Stimulated activated CD8-positive, alpha-beta memory T cell treated with anti-CD3 and anti-CD28 coated beads, Interleukin-7, amount 100 ng/mL, for 1 hour (primary cell): ENCODE measurements around the gene MAN1B1.
"Not testable (repeated sequence)": the region's sequence is repeated elsewhere in the genome, so short reads cannot be mapped to it uniquely, and the experiment has no call there.

Experiments used
- DNase-seq, 2 donors: peaks; one replicate each; pipeline ENCODE4 v3.0.0-alpha.2; 2020; ENCODE audit warnings: low read depth in 2 of 2

Gene MAN1B1

DNA sequence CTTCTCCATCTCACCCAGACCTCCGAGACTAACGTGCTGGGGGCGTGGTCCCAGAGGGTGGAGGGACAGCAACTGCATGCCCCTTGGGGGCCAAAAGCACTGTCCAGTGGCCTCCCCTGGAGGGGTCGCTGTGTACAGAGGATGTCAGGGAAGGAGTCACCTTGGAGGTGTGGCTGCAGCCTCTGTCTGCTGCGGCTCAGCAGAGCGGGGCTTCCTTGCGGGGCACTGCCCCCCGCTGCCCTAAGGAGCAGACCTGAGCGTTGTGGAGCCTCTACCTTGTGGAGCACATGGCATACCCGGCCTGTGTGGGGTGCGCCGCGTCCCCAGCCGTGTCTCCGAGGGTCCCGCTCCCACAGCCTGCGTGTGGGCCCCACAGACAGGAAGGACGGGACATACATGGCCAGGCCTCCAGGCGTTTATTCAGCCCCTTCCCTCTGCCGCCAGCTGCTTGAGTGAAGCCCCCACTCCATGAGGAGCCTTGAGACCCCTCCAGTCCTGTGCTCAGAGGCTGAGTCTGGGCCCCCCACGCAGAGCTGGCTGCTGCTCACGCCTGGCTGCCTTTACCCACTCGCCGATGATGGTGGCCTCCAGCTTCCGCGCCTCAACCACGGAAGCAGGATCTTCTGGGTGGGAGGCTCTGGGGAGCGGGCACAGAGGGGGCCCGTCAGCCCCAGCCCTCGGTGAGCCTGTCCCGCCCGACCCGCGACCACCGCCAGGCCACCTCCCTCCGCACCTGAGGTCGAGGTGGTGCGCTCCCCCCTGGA lies 23.5 kb downstream of the MAN1B1 start:
- no peak for DNase-seq

DNA sequence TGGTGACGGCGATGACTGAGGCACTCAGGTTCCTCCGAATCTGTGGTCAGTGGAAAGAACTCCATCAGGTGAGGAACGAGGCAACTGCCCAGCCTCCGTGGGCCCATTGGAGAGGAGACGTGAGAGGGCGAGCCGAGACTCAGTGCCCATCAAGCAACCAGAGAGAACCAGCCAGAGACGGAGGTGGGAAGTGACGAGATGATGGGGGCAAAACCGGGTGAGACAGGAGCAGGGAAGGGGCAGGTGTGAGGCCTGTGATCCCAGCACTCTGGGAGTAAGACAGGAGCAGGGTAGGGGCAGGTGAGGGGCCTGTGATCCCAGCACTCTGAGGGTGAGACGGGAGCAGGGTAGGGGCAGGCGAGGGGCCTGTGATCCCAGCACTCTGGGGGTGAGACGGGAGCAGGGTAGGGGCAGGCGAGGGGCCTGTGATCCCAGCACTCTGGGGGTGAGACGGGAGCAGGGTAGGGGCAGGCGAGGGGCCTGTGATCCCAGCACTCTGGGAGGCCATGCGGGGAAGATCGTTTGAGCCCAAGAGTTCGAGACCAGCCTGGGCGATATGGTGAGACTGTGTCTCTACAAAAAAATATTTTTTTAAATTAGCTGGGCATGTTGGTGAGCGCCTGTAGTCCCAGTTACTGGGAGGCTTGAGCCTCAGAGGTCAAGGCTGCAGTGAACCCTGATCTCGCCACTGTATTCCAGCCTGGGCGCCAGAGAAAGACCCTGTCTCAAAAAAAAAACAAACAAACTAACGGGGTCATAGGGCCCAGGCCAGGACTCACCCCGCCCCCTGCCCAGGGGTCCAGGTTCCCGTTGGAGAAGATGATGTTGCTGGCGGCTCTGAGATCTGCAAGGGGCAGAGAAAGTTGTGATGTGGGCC lies 24.4 kb downstream of the MAN1B1 start:
- no peak for DNase-seq

DNA sequence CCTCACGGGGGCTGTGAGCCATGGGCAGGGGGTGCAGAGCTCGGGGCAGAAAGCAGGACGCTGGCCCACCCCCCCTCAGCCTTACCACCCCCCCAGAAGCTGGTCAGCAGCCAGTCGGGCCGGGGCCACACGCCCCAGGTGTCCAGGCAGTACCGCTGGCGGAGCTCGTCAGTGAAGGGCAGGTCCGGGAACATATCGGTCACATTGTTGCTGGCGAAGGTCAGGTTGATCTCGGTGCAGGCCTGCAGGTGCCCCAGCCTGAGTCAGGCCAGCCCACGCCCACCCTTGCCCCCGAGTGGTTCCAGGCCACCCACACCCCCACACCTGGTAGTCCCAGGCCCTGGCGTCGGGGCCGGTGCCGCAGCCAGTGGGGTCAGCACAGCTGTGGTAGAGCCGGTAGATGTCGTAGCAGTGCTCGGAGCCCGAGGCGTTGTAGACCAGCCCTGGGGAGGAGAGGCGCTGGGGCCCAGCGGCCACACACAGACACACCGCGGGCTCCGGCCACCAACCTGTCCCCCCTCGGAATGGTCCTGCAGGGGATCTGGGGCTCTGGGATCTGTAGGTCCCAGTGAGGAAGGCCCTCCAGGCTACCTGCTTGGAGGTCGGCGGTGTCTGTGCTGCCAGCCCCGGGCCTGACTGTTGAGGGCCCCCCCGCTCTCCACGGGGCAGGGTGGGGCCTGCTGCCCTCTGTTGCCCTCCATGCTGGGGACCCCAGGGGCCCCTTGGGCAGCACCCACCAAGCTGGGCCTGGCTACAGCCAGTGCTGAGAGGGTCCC lies 25.2 kb downstream of the MAN1B1 start:
- DNase-seq, result no peak

DNA sequence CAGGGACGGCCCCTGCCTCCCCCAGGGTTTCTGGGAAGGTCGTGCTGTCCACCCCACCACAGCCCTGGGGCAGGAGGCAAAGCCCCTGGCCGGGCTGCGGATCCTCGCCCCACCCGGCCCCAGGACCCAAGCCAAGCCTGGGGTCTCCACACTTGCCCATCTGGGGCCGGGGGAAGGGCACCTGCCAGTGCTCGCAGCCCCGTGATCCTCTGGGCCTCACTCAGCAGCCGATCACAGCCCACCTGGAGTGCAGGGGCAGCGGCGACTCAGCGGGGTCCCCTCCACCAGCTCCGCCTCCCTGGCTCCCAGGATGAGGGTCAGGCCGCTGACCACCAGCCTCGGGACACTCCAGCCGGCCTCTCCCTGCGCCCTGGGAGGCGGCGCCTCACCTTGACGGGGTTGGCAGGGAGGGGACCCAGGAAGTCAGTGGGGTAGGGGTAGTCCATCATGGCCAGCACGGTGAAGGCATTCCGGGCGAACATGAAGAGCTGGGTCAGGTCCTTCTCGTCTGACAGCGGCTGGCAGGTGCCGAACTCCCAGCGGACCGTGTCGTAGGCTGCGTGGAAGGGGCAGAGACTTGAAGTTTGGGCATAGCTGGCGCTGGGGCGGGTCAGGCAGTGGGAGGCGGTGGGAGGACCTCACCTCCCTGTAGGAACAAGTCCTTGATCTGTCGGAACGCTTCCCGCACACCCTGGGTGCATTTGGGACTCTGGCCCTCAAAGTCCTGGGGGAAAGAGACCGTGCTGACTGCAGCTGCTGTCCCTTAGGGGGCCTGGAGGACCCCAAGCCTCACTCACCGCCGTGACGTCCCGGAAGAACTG lies 26.0 kb downstream of the MAN1B1 start:
- no peak for DNase-seq

DNA sequence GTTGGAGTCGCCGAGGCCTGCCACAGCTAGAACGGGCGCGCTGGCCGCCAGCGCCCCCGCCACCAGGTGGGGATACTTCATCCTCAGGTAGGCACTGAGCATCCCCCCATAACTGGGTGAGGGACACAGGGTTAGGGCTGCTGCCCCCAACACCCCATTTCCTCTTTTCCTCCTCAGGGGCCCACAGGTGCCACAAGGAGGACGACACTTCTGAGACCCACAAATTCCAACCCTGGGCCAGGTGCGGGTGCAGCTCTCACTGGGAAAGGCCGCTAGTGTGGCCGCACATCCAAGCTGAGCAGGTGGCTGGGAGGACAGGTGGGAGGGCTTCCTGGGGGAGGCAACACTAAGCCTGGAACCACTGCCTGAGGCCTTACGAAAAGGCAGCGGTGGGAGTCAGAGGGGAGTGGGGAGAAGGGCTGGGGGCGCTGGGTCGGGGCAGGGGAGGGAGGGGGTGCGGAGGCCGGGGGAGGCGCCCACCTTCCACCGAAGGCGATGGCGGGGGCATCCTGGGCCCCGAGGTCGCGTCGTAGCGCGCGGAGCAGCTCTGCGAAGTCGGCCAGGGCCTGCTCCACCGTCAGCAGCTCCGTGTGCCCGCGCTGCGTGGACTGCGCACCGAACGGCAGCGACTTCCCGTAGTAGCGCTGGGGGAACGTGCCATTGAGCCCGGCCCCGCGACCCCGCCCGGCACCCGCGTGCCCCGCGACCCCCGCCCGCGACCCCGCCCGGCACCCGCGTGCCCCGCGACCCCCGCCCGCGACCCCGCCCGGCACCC lies 26.8 kb downstream of the MAN1B1 start:
- DNase-seq, result no peak

DNA sequence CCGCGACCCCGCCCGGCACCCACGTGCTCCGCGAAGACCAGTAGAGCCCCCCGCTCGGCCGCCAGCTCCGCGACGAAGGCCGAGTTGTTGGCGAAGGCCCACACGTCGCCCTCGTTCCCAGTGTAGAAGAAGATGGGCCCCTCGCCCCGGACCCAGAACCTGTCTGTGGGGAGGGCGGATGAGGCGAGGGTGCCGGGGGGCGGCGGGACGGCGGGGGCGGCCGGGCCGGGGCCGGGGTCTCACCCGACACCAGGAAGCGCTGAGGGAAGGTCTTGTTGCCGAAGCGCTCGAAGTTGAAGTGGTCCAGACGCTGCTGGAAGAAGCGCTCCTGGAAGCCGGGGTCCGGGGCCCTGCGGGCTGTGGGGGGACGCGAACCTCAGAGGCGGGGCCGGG lies 27.4 kb downstream of the MAN1B1 start:
- no peak for DNase-seq

- peak; percentile 55 to 56 for DNase-seq
These were observed 28.0 kb downstream of the MAN1B1 start, which contains the start of gene DPP7 for GRCh38 chr9:137114613-137115393. TSS of gene DPP7 (minus strand) at chr9:137114733. CDS start at chr9:137114713, 20 bp downstream.

DNA sequence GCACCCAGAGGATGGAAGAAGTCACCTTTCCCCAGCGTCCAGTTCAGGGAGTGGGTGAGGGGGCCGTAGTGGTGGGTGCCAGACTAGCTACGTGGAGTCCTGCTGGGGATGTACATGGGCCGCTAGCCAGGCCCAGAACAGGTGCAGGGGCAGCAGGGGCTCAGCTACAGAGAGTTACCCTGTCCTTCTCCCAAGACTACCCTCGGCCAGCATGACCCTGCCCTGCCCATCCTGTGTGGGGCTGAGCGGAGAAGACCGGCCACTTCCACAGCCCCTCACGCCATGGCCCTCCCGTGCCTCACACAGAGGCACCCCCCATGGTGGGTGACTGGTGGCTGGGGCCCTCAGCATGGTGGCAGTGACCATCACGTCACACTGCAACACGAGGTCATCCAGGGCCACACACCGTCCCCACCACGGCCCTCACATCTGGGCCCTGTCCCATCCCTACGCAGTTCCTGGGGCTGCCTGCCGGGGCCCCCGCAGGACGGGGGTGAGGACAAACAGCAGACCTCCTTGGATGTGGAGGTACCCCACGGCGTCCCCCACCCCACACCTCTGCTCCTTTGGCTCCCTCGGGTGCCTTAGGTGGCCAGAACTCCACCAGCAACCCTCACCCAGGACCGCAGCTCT lies 28.7 kb downstream of the MAN1B1 start:
- DNase-seq, result no peak

DNA sequence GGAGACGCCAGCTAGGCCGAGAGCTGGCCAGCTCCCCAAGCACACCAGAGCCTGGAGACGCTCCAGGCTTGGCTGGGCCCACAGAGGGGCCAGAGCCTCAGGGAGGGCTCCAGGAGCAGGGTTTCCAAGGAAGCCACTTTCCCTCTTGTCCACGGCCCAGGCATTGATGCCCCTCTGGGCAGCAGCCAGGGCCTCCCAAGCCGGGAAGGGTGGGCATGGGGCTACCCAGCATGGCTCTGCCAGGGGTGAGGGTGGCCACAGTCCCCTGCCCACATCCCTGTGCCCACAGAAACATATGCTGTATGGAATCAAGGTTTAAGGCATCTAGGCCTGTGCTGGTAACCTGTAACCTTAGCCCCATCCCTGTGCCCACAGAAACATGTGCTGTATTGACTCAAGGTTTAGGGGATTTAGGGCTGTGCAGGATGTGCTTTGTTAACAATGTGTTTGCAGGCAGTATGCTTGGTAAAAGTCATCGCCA lies 29.3 kb downstream of the MAN1B1 start:
- no peak for DNase-seq

GRCh38 chr9:137116728-137117127 lies 29.9 kb downstream of the MAN1B1 start:
- DNase-seq, result no peak

DNA sequence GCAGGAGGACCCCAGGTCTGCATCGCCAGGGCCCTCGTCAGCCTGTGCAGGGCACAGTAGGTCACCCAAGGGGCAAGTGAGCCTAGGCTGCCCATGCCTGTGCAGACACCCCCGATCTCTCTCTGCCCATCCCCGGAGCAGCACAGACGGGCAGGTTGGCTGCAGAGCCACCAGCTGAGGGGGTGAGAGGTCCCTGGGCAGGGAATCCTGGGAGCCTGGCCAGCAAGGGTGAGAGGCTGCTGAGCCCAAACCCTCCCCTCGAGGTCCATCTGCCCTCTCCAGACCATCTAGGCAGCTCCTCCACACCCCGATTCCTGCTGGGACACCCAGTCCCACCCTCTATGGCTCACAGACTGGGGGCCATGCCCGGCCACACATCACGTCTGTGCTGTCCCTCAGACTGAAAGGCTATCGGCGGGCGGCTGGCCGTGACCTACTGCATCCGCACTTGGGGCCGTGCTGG lies 30.5 kb downstream of the MAN1B1 start:
- DNase-seq, result no peak

DNA sequence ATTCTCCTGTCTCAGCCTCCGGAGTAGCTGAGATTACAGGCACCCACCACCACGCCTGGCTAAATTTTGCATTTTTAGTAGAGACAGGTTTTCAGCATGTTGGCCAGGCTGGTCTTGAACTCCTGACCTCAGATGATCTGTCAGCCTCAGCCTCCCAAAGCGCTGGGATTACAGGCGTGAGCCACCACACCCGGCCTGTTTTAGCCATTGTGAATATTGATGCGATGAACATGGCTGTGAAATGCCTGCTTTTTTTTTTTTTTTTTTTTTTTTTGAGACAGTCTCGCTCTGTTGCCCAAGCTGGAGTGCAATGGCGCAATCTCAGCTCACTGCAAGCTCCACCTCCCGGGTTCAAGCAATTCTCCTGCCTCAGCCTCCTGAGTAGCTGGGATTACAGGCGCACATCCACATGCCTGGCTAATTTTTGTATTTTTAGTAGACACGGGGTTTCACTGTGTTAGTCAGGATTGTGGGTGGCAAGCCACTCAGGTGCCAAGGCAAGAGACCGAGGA lies 31.4 kb downstream of the MAN1B1 start:
- not testable (repeated sequence) for DNase-seq

DNA sequence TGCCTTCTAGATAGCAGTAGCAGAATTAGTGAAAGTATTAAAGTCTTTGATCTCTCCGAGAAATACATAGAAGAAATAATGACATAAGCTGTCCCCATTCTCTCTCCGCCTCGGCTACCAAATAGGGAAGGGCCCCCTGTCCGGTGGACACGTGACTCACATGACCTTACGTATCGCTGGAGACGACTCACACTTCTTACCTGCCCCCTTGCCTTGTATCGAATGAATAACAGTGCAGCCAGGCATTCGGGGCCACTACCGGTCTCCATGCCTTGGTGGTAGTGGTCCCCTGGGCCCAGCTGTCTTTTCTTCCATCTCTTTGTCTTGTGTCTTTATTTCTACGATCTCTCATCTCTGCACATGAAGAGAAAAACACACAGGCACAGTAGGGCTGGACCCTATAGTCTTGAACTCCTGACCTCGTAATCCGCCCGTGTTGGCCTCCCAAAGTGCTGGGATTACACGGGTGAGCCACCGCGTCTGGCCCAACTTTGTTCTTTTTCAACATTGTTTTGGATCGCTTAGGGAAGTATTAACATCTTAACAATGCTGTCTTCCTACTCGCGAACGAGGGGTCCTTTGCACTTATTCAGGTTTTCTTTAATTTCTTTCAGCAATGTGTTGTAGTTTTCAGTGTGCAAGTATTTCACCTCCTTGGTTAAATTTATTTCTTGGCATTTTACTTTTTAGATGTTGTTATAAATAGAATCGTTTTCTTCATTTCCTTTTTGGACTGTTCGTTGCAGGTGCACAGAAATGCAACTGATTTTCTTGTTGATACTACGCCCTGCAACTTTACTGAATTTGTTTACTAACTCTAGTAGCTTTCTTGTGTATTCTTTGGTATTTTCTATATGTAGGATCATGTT lies 35.4 kb downstream of the MAN1B1 start:
- DNase-seq, result not testable (repeated sequence)

DNA sequence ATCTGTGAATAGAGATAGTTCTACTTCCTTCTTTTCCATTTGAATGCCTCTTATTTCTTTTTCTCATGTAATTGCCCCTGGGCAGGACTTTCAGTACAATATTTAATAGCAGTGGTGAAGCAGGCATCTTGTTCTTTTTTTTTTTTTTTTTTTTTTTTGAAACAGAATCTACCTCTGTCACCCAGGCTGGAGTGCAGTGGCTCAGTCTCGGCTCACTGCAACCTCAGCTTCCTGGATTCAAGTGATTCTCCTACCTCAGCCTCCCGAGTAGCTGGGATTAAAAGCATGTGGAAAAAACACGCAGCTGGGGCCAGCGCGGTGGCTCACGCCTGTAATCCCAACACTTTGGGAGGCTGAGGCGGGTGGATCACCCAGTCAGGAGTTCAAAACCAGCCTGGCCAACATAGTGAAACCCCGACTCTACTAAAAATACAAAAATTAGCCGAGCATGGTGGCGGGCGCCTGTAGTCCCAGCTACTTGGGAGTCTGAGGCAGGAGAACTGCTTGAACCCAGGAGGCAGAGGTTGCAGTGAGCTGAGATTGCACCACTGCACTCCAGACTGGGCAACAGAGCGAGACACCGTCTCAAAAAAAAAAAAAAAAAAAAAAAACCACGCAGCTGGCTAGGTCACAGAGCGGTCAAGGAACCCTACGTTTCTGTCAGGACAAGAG lies 36.1 kb downstream of the MAN1B1 start:
- not testable (repeated sequence) for DNase-seq

DNA sequence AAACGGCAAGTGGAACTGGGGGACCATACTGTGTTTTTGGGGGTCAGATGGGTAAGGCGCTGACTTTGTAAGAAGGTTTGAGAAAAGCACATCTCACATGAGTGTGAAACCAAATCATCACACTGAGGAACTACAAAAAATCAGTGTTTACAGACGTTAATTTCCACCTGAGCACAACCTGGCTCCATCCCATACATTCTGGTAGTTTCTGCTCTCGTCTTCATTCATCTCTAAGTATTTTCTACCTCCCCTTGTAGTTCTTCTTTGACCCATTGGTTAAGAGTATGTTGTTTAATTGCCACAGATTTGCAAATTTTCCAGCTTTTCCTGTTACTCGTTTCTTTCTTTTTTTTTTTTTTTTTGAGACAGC lies 36.7 kb downstream of the MAN1B1 start:
- no peak for DNase-seq

DNA sequence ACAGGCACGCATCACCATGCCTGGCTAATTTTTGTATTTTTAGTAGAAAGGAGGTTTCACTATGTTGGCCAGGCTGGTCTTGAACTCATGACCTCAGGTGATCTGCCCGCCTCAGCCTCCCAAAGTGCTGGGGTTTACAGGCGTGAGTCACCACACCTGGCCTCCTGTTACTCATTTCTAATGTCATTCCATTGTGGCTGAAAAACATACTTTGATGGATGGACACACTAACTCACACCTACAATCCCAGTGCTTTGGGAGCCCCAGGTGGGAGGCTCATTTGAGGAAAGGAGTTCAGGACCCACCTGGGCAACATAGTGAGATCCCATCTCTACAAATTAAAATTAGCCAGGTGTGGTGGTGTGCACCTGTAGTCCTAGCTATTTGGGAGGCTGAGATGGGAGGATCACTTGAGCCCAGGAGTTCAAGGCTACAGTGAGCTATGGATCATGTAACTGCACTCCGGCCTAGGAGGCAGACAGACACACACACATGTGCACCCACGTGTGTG lies 37.2 kb downstream of the MAN1B1 start:
- DNase-seq, result not testable (repeated sequence)

GRCh38 chr9:137126786-137127185 lies 40.0 kb downstream of the MAN1B1 start:
- DNase-seq, result no peak
